HG03432 (cell line): ENCODE results near the gene EDAR.

Source experiments
- ATAC-seq: cut with Tn5 transposase; IDR thresholded peaks from one replicate; pipeline ENCODE4 v1.9.1; 2021; ENCODE audit warnings: mild to moderate bottlenecking, moderate library complexity; ENCODE audit not compliant: unreplicated experiment

Gene EDAR

DNA sequence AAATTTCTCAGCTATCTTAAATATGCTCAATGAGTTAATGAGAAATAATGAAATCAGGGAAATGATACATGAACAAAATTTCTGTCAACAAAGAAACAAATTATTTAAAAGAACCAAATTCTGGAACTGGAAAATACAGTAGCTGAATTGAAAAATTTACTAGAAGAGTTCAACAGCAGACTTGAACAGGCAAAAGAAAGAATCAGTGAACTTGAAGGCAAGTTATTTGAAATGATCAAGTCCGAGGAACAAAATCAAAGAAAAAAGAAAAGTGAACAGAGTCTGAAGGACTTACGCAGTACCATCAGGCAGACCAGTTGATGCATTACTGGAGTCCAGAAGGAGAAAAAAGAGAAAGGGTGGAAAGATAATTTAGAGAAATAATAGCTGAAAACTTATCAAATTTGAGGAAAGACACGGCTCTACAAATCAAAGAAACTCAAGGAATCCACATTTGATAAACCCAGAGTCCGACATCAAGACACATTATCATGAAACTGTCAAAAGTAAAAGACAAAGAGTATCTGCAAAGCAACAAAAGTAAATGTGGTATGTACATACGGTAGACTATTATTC is 118.9 kb downstream of the EDAR start:
- ATAC-seq, result no peak

DNA sequence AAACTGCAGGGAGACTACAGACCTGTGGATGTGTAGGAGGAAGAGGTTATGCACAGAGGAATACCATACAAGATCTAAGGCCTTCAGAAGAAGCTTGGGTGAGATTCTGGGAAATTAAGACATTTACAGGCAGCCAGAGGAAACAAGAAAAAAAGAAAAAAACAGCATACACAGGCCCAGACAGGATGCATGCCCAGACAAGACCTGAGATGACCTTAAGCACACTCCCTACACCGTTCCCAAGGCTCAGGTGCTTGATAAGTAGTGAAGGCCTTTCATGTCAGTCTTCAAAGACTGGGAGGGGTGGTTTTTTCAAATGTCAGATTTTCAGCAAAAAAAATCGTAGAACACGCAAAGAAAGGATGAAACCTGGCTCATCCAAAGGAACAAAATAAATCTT is 119.5 kb downstream of the EDAR start:
- no peak for ATAC-seq

DNA sequence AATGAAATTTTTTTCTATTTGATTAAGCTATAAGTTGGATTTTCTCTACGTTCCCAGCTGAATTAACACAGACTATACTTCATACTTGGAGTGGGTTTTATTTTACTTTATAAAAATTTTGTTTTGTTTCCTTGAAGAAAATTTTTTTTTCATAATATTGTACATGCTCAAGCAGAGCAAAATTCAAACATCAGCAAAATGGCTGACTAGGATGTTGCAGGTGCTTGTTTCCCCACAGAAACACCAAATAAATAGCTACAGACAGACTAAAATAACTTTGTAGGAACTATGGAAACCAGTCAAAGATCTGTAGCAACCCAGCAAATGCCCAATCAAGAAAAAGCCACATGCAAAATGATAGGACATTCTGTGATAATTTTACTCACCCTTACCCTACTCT is 120.1 kb downstream of the EDAR start:
- ATAC-seq, result no peak

DNA sequence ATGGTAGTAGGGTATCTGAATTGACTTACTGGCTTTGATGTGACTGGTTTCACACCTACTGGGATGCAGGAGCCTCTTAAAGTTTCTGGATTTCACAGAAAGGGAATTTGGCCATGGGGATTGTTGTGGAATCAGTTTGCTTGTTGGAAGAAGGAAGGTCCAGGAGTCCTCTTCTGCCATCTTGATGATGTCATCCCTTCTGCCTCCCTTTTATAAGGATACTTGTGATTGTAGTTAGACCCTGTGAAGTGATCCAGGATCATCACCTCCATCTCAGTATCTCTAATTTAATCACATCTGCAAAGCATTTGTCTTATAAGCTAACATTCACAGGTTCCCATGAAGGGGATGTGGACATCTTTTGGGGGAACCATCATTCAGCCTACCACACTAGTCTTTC is 123.0 kb downstream of the EDAR start:
- no peak for ATAC-seq

DNA sequence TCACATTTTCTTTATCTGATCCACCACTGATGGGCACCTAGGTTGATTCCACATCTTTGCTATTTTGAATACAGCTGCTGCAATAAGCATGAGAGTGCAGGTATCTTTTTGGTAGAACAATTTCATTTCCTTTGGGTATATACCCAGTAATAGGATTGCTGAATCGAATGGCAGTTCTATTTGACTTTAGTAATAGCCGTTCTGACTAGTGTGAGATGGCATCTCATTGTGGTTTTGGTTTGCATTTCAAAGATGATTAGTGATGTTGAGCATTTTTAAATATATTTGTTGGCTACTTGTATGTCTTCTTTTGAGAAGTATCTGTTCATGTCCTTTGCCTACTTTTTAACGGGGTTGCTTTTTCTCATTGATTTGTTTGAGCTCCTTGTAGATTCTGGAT is 130.1 kb downstream of the EDAR start:
- ATAC-seq, result no peak

DNA sequence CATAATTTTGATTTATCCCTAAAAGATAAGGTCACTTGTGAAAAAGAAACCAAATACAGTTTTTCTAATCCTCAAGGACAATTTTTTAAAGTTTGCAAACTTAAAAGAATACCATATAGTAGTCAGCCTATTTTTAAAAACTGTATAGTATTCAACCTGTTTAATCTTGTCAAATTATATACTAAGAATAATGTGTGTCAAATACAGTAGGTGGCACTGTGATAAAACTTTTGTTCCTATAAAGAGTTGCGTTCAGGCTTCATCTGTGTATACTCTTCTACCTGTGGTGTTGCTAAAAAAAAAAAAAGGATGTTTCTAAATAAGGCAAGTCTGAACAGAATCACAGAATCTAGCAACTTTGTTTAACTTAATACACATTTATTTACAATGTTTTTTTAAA is 133.8 kb downstream of the EDAR start:
- peak; percentile 50 for ATAC-seq

DNA sequence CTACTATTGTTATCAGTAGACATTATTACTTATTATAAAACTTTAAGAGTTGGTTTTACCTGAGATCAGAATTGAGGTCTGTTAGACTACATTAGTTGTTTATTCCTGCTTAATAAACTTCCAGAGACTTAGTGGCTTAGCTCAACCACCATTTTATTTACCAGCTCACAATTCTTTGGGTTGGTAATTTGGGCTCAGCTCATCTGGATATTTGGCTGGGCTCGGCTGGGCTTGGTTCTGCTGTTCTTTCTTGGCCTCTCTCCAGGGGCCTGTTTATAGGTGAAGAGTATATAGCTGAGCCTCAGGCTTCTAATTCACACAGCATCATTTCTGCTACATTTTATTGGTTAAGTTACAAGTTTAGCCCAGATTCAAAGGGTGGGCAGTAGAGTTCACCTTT is 134.5 kb downstream of the EDAR start:
- no peak for ATAC-seq

DNA sequence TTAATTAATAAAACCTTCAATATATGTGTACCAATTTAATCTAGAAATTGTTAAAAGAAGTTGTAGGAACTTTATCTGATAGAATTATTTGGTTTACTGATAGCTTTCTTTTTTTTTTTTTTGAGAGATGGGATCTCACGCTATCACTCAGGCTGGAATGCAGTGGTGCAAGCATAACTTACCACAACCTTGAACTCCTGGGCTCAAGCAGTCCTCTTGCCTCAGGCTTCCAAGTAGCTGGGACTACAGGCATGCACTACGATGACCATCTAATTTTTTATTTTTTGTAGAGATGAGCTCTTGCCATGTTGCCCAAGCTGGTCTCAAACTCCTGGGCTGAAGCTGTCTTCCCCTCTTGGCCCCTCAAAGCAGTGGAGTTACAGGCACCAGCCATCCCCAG is 135.6 kb downstream of the EDAR start:
- ATAC-seq, result no peak

DNA sequence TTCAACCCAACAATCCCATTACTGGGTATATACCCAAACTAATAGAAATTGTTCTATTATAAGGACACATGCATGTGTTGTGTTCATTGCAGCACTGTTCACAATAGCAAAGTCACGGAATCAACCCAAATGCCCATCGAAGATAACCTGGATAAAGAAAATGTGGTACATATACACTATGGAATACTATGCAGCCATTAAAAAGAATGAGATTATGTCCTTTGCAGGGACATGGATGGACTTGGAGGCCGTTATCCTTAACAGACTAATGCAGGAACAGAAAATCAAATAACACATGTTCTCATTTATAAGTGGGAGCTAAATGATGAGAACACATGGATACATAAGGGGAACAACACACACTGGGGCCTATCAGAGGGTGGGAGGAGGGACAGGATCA is 136.6 kb downstream of the EDAR start:
- no peak for ATAC-seq

DNA sequence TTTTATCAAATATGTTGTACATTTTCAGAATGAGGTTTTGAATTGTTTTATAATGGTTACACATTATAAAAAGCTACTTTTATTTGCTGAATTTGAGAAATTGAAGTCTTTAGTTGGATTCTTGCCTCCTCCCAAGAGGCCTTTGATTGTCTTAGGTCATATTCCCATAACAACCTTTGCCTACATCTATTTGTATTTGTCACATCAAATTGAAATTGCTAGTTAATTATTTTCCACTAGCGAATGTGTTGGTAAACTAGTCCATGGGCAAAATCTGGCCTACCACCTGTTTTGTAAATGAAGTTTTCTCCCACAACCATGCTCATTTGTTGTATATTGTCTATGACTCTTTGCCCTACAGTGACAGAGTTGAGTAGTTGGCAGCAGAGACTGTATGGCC is 142.0 kb downstream of the EDAR start:
- no peak for ATAC-seq

DNA sequence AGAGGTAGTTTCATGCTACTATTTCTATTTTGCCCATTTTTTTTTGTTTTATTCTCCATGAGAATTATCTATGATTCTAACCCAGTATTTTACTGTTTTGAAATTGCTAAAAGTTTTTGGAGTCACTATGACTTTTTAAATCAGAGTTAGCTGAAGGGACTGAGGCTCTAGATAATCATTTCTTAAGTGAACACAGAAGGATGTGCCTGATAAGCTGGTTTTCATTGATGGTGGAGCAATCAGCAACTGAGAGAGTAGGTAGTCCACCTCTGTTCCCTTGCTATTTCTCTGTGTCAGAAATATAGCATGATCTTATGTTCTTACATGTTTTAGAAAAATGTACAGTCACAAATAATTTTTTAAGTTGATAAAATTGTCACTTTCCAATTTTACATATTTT is 143.1 kb downstream of the EDAR start:
- ATAC-seq, result no peak
